SK-MEL-5 (cell line): ENCODE data around the gene ZNF341. TPM values are rescaled to one million over a fixed set of nuclear protein-coding genes. Genes with fewer than 3 reads are reported as not detected.

ENCODE experiments used
- DNase-seq: peaks from one replicate; pipeline ENCODE4 v3.0.0-alpha.2; 2016; ENCODE audit warnings: low read depth, low spot score
- in situ Hi-C: cut with HindIII; loops from 2 replicates; pipeline ENCODE4 v1.10.0; 2016; ENCODE audit warnings: low sequenced_read_pairs, high pct_unique_total_duplicates, low pct_unique_long_range_greater_than_20kb
- total RNA-seq: library from RNA; depleted of rRNA; stranded (reverse); fragments of >200 nt; shearing (Covaris generic); gene quantifications from 2 replicates; pipeline ENCODE4 v1.2.3, GENCODE V29; 2014

The ZNF341 gene
- total RNA-seq, 1 experiment from 2014 or later, result 1.7 TPM

DNA sequence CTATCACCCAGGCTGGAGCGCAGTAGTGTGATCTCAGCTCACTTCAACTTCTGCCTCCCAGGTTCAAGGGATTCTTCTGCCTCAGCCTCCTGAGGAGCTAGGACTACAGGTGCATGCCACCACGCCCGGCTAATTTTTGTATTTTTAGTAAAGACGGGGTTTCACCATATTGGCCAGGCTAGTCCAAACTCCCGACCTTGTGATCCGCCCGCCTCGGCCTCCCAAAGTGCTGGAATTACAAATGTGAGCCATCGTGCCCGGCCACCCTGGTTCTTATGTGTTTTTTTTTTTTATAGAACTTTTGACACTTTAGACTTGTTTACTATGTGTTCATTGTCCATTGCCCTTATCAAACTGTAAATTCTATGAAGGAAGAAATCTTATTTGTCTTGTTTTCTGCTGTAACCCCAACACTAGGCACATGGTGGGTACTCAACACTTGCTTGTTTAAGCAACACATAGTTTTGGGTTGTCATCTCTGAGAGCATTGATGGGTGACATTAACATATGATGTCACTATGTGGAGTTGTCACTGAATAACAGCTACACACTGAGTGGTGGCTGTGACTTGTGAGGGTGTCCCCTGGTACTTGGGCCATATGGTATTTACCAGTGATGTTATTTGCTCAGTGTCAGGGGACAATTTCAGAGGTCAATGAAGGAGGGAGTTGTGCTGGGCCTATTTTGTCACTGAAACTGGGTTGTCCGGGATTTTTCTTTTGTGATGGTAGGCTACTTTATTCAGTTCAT is 10.2 kb upstream of the ZNF341 start:
- in situ Hi-C loops, result no loop called here
- DNase-seq, result no peak

DNA sequence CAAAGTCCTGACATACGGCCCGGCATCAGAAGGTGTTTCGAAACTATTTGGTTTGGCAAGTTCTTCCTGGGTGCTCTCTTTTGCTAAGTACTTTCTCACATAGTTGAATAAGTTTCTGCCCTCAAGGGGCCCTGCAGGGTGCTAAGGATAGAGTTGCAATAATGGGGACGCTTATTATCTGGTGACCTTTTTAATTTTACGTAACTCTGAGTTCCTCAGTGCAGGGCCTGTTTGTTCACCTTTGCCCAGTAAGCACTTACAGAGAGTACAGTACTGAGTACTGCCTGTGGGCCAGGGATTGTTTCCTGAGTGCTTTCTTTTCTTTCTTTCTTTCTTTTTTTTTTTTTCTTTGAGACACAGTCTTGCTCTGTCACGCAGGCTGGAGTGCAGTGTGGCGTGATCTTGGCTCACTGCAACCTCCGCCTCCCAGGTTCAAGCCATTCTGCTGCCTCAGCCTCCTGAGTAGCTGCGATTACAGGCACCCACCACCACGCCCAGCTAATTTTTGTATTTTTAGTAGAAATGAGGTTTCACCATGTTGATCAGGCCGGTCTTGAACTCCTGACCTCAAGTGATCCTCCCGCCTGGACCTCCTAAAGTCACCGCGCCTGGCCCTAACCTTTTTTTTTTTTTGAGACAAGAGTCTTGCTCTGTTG is 7.2 kb upstream of the ZNF341 start:
- DNase-seq, result peak; percentile 88
- in situ Hi-C loops, result no loop called here

DNA sequence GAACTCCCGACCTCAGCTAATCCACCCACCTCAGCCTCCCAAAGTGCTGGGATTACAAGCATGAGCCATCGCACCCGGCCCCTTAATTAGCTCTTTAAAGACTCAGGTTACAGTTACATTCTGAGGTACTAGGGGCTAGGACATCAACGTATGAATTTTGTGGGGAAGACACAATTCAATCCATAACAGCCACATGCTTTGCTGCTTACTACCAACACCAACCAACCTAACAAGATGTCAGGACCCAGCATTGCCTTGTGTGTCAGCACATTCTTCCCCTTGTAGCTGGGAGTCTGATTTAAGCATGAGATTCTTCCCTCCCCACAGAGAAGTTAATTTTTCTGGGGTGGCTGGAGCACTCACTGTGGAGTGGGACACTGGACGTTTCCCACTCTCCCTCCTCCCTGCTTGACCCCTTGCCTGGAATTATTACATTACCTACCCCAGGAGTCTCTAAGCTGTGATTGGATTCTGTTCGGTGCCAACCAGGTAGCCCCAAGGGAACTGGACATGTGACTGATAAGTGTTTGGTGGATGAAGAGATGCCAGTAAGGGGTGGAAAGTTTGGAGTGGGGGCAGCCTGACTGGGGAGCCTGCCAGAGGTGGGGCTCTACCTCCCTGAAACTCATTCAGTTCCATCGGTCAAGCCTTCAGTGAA is 6.1 kb upstream of the ZNF341 start:
- in situ Hi-C loops, result no loop called here
- no peak for DNase-seq

DNA sequence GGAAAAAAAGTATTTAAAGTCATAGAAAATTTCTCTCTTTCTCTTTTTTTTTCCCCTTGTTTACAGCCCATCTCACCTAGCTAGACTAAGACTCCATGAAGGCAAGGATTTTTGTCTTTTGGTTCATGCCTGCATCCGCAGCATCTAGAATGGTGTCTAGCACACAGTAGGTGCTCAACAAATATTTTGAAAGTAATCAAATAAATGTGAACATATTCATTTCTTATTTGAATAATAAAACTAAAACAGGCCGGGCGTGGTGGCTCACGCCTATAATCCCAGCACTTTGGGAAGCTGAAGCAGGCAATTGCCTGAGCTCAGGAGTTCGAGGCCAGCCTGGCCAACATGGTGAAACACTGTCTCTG is 4.7 kb upstream of the ZNF341 start:
- no peak for DNase-seq
- in situ Hi-C loops, result no loop called here

DNA sequence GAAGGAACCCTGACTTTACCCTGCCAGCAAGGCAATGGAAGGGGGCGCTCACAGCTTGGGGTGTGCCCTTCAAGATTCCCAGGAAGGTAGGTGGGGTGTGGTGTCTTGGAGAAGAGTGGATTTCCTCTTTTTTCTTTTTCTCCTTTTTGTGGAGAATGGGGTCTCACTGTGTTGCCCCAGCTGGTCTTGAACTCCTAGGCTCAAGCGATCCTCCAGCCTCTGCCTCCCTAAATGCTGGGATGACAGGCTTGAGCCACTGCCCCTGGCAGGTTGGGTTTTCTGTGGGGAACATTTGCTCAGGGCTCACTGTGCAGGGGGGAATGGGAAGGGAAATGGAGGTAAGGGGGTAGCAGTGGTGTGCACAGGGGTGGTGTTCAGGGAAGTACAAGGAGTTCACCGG is 4.0 kb upstream of the ZNF341 start:
- in situ Hi-C loops, result no loop called here
- DNase-seq, result no peak

DNA sequence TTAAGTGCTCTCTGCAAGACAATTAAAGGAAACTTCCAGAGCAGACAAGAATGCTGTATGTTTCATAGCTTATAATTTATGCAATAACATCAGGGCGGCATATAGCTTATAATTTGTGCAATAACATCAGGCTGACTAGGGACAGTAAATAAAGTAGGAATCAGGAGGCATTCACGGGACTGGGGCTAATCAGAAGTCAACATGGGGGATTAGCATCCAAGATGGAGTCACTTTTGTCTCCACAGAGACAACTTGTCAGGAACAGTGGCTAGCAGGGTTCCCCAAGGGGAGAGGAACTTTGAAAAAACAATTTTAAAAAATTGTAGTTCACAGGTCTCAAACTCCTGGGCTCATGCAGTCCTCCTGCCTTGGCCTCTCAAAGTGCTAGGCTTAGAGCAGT is 3.3 kb upstream of the ZNF341 start:
- in situ Hi-C loops, result no loop called here
- DNase-seq, result no peak

DNA sequence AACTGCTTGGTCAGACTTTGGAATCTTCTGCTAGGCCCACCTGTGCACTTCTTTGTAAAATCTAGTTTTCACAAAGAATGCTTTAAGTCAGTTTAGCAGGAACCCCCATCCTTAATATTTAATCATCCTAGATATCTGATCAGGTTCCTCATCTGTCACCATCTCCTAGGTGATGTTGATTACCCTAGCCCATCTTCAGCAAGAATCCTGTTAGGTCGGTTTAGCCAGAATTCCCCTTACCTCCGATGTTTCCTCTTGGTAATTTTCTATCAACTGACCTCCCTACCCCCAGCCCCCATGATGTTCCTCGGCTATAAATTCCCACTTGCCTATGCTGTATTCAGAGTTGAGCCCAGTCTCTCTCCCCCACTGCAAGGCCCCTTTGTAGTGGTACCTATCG is 2.7 kb upstream of the ZNF341 start:
- no peak for DNase-seq
- in situ Hi-C loops, result no loop called here

DNA sequence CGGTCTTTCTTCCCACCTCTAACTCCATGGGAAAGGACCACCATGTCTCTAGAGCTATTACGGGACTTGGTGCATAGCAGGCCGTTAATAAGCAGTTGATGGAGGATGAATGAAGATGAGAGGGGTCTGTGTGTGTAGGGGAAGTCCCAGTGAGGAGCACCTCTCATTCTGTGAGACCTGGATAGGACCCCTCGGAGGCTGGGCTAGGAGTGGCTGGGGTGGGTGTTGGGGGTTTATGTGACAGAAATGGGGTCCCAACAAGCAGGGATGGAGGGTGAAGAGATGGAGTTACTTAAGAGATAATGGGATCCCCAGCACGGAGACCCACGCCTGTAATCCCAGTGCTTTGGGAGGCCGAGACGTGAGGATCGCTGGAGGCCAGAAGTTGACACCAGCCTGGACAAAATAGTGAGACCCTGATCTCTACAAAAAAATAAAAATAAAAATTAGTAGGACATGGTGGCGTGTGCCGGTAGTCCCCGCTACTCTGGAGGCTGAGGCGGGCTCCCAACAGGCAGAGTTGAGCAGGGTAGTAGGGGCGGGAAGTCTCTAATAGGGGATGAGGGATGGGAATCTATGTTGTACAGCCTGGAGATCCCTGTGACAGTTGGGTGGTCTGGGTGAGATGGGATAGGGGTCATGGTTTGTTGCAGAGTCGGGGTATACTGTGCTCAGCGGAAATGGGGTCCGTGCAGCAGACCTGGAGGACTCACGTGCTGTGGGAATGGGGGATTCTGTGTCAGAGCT is 677 bp upstream of the ZNF341 start:
- in situ Hi-C loops, result no loop called here
- no peak for DNase-seq

DNA sequence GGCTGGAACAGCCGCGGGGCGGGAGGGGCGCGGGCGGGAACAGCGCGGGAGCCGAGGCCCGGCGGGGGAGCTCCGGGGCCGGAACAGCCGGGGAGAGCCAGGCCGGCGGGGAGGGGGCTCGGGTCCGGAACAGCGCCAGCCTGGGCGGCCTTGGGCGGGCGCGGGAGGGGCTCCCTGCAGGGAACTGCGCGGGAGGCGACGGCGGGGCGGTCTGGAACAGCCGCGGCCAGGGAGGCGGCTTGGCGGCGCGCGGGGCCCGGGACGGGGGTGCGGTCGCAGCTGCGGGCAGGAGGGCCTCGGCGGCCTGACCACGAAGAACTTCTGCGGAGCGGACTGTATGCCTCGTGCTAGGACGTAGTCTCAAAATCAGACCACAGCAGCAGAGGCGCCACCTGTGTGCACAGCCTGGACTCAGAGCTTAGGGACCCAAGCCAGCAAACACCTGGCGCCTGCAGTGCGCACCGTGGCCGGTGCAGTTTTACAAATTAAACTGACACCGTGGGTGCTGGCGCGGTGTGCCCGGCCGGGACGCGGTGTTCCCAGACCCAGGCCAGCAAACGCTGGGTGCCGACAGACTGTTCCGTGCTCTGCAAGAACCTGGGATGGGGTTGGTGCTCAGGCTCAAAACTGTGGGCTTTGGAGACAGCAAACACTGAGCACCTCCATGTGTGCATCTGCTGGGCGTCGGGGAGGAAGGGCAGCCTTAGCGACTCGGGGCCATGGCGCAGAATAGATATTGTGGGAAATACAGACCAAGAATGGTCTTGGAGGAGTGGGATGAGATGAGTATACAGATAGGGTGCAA is 572 bp downstream of the ZNF341 start:
- in situ Hi-C loops, result no loop called here
- DNase-seq, result no peak

DNA sequence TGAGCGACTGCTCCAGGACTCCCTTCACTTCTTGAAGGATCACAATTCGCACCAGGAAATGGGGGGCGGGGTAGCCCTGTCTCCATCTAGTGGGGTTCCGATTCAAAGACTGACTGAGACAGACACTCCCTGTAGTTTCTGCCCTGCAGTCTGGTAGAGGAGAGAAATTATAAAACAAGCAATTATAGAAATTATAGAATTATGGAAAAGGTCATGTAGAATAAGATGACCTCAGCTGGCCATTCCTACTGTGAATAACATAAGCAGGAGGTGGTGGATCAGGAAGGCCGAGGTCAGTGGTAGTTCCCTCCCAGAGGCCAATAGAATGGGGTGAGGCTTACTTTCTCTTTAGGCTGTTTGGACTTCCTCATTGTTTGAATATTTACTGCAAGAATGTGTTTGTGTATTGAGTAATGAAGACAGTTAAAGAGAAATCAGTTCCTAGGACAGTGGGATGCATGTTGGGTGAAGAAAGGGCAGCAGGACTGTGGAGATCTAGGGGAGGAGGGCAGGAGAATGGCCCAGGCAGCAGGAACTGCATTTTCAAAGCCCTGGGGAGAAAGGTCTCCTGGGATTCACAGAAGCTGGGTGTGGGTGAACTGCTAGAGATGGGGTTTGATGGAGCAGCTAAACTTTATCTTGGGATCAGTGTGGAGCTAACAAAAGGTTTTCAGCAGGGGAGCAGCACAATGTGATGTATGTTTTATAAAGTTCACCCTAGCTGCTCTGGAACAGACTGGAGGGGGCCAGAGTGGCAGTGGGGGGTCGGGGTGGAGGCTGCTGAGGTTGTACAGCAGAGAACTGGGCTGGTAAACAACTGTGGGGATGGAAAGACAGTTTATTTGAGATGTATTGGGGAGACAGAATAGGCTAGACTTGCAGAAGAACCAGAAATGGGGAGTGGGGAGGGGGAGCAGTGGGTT is 2.1 kb downstream of the ZNF341 start:
- in situ Hi-C loops, result no loop called here
- DNase-seq, result peak; percentile 11

DNA sequence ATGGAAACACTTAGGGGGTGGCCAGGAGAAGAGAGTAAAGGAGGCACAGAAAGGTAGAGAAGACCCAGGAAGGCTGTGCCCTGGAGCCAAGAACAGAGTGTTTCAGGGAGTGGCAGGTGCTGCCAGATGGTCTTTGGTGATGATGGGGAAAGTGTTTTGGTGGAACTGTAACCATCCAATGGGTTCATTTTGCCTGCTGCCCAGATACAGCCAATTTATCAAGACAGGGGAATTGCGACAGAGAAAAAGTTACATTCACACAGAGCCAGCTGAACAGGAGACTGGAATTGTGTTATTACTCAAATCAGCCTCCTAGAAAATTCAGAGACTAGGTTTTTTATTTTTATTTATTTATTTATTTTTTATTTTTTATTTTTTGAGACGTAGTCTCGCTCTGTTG is 5.2 kb downstream of the ZNF341 start:
- in situ Hi-C loops, result no loop called here
- DNase-seq, result no peak

DNA sequence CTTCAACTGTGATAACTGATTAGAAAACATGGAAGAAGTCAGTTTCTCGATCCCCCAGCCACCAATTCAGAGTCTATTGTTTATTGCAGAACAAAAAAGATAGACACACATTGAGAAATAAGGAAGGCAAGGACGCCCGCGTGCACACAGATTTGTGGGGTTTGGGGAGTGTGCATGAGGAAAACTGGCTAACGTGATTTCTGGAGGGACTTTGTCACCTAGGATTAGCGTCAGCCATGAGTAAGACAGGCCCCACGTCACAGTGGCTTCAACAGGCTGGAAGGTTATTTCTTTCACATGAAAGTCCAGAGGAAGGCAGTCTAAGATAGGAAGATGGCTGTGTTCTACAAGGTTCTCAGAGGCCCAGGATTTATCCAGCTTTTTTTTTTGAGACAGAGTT is 7.7 kb downstream of the ZNF341 start:
- in situ Hi-C loops, result no loop called here
- DNase-seq, result no peak

DNA sequence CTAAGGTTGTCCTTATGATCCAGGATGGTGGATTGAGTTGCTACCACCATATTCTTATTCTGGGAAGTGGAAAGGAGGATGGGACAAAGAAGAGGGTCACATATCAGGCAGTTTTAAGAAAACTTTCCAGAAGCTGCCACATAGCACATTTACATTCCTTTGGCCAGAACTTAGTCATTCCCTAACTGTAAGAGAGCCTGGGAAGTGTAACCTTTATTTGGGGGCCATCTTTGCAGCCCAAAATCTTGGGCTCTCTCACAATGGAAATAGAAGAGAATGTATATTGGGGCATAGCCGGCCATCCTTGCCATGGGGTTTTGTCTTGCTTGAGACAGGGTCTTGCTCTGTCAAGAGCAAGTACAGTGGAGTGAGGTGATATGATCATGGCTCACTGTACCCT is 8.4 kb downstream of the ZNF341 start:
- in situ Hi-C loops, result no loop called here
- no peak for DNase-seq

DNA sequence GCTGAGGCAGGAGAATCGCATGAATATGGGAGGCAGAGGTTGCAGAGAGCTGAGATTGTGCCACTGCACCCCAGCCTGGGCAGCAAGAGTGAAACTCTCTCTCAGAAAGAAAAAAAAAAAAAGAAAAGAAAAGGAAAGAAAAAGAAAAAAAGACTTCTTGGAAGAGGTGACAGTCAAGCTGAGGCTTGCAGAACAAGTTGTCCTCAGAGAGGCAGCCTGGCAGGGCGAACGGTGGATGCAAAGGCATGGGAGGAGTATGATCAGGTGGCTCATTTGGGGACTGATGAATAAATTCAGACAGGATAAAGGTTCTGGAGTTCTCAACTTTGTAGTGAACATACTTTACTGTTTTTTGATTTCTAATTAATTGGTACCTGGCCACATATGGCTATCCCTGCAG is 12.4 kb downstream of the ZNF341 start:
- in situ Hi-C loops, result no loop called here
- DNase-seq, result no peak

DNA sequence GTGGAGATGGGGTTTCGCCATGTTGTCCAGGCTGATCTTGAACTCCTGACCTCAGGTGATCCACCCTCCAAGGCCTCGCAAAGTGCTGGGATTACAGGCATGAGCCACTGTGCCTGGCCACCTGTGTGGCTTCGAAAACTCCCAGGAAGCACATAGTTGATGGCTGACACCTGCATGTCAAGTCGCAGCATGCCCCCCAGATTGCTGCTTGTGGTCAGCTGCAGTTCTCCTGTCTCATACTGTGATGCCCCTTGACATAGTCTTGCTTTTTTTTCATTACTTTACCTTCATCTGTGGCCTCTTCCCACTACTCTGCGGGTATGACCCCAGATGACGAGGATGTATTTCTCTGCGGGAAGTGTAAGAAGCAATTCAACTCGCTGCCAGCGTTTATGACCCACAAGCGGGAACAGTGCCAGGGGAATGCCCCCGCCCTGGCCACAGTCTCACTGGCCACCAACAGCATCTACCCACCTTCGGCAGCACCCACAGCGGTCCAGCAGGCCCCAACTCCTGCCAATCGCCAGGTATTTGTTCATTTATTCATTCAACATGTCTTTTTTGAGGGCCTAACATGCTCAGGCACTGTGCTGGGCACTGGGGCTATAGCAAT is 13.1 kb downstream of the ZNF341 start:
- in situ Hi-C loops, result no loop called here
- no peak for DNase-seq

DNA sequence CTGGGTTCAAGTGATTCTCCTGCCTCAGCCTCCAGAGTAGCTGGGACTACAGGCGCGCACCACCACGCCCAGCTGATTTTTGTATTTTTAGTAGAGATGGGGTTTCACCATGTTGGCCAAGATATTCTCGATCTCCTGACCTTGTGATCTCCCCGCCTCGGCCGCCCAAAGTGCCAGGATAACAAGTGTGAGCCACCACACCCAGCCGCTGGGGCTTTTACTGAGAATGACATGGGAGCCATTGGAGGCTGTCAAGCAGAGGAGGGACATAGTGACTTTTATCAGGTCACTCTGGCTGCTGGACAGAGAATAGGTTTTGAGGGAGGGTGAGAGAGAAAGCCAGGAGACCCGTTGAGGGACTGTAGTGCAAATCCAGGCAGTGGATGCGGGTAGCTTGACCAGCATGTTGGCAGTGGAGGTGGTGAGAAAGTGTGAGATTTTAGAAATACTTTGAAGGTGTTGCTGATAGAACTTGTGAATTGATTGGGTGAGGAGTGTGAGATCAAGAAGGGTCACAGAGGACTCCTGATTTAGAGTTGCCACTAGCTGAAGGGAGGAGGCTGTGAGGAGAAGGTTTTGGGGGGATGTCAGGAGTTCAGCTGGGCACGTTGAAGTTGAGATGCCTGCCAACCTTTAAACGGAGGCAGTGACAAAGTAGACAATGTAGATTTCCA is 14.7 kb downstream of the ZNF341 start:
- in situ Hi-C loops, result no loop called here
- DNase-seq, result no peak
